GM12878 (cell line): ENCODE data around the gene LRRC30. TPM values are rescaled to one million over a fixed set of nuclear protein-coding genes. Genes with fewer than 3 reads are reported as not detected.

Experiments
- ATAC-seq: fragments of 200-7000 bp; cut with Tn5 transposase; 3 replicates; pipeline ENCODE4 v1.9.1; 2020; ENCODE audit warnings: mild to moderate bottlenecking, moderate library complexity
- BruUV-seq: library from RNA; stranded (reverse); fragments of 400-500 nt; replicated peaks from 2 replicates; lab custom pipeline; 2021; lab: Mats Ljungman, UMichigan
- CTCF ChIA-PET: fragments of 300-600 bp; sonication (Branson Sonifier 250); formaldehyde crosslinking; extraction: SDS; loops from one replicate; lab custom pipeline; 2021; ENCODE audit warnings: inconsistent platforms; lab: Yijun Ruan, JAX
- POLR2A ChIA-PET: fragments of 350-600 bp; formaldehyde crosslinking; extraction: SDS; loops from one replicate; lab custom pipeline; 2021; ENCODE audit warnings: inconsistent platforms; lab: Charles Lee
- RAD21 ChIA-PET: fragments of 300-600 bp; sonication (Branson Sonifier 250); formaldehyde crosslinking; loops from one replicate; lab custom pipeline; 2023; ENCODE audit warnings: antibody characterized with exemption; ENCODE audit not compliant: unreplicated experiment; lab: Charles Lee
- SMC1A ChIA-PET: fragments of 300-600 bp; sonication (Branson Sonifier 250); formaldehyde crosslinking; loops from one replicate; lab custom pipeline; 2023; ENCODE audit not compliant: unreplicated experiment, uncharacterized antibody; lab: Charles Lee
- DNase-seq: peaks from one replicate; pipeline ENCODE4 v3.0.0-alpha.2; 2011; ENCODE audit warnings: low read depth, low spot score
- FAIRE-seq: peaks from 3 replicates; lab custom pipeline; 2011; peaks lifted over from hg19 to GRCh38; lab: Jason Lieb, UNC
- H2AFZ ChIP-seq: 2 replicates; pipeline ENCODE4 v1.6.0; 2011; ENCODE audit warnings: low read depth, low read length, control low read depth; ENCODE audit not compliant: control insufficient read depth
- H3K27ac ChIP-seq: 2 replicates; pipeline ENCODE4 v1.5.1; 2011; ENCODE audit warnings: control low read depth; ENCODE audit not compliant: control insufficient read depth, insufficient read depth
- H3K27me3 ChIP-seq, 2 experiments: replicated peaks in 1 of 2; 2 replicates each; pipeline versions ENCODE4 v1.6.0 to v1.6.1; 2011; ENCODE audit warnings: low read length in 1 of 2; ENCODE audit not compliant: control insufficient read depth in 2 of 2, insufficient read depth in 2 of 2
- H3K36me3 ChIP-seq, 2 experiments: 2 replicates each; pipeline ENCODE4 v1.5.1; 2011; ENCODE audit warnings: low read length in 1 of 2; ENCODE audit not compliant: control insufficient read depth in 2 of 2, insufficient read depth in 2 of 2
- H3K4me1 ChIP-seq: 2 replicates; pipeline ENCODE4 v1.6.1; 2011; ENCODE audit warnings: mild to moderate bottlenecking, low read length, moderate library complexity, mixed read lengths; ENCODE audit not compliant: control insufficient read depth, insufficient read depth
- H3K4me2 ChIP-seq: 2 replicates; pipeline ENCODE4 v1.6.0; 2011; ENCODE audit warnings: control low read depth; ENCODE audit not compliant: control insufficient read depth, insufficient read depth
- H3K4me3 ChIP-seq: fragments of 200-600 bp; sonication (generic); 2 replicates; pipeline ENCODE4 v1.5.1; 2016
- H3K79me2 ChIP-seq: 2 replicates; pipeline ENCODE4 v1.6.0; 2011; ENCODE audit warnings: low read length; ENCODE audit not compliant: control insufficient read depth, insufficient read depth
- H3K9ac ChIP-seq: 2 replicates; pipeline ENCODE4 v1.8.0; 2011; ENCODE audit warnings: low read length, control low read depth, mixed read lengths; ENCODE audit not compliant: control insufficient read depth, insufficient read depth
- H3K9me3 ChIP-seq: replicated peaks from 3 replicates; pipeline ENCODE4 v1.5.1; 2011; ENCODE audit warnings: mild to moderate bottlenecking, low read length; ENCODE audit not compliant: control insufficient read depth, insufficient read depth
- H4K20me1 ChIP-seq: 2 replicates; pipeline ENCODE4 v1.6.0; 2011; ENCODE audit not compliant: control insufficient read depth, insufficient read depth
- BACH1 ChIP-seq: fragments of 450-650 bp; IDR thresholded peaks from 2 replicates; pipeline ENCODE4 v1.6.1; 2017; ENCODE audit warnings: mild to moderate bottlenecking, borderline replicate concordance
- CEBPB ChIP-seq, 2 experiments: fragments of 150-350 bp in 1 of 2; IDR thresholded peaks; 2 replicates each; pipeline ENCODE4 v1.6.1; 2012 to 2014; ENCODE audit warnings: low read depth in 2 of 2, low read length in 2 of 2, borderline replicate concordance in 1 of 2, inconsistent platforms in 1 of 2
- HDGF ChIP-seq: fragments of 450-650 bp; IDR thresholded peaks from 2 replicates; pipeline ENCODE4 v1.6.1; 2016; ENCODE audit warnings: antibody characterized with exemption
- KDM1A ChIP-seq: fragments of 200-600 bp; sonication (generic); IDR thresholded peaks from 2 replicates; pipeline ENCODE4 v1.6.1; 2016; ENCODE audit warnings: borderline replicate concordance
- NFYB ChIP-seq: IDR thresholded peaks from 2 replicates; pipeline ENCODE4 v1.6.1; 2011; ENCODE audit warnings: low read depth, mild to moderate bottlenecking, low read length, improper control_type of control experiment, moderate library complexity; ENCODE audit not compliant: insufficient read depth
- RFX5 ChIP-seq: IDR thresholded peaks from 2 replicates; pipeline ENCODE4 v1.6.1; 2011; ENCODE audit warnings: low read depth, low read length, improper control_type of control experiment
- SIN3A ChIP-seq: IDR thresholded peaks from 2 replicates; pipeline ENCODE4 v1.6.1; 2012; ENCODE audit warnings: low read depth, low read length, improper control_type of control experiment
- SREBF2 ChIP-seq: IDR thresholded peaks from 2 replicates; pipeline ENCODE4 v1.6.1; 2012; ENCODE audit warnings: mild to moderate bottlenecking, low read length
- TBL1XR1 ChIP-seq: IDR thresholded peaks from 2 replicates; pipeline ENCODE4 v1.6.1; 2012; ENCODE audit warnings: low read depth, low read length, improper control_type of control experiment
- ZBED1 ChIP-seq: IDR thresholded peaks from 2 replicates; pipeline ENCODE4 v1.6.1; 2016; ENCODE audit warnings: borderline replicate concordance
- ZNF207 ChIP-seq: fragments of 450-650 bp; IDR thresholded peaks from 2 replicates; pipeline ENCODE4 v1.6.1; 2014; ENCODE audit warnings: antibody characterized with exemption, mild to moderate bottlenecking, borderline replicate concordance
- WGBS: methylation state at CpG from one replicate; pipeline ENCODE4 v1.1.6; 2016; ENCODE audit warnings: low lambda C conversion rate; ENCODE audit not compliant: insufficient replicate concordance, insufficient coverage; ENCODE audit errors: missing lambda C conversion rate; 5-methylcytosine and 5-hydroxymethylcytosine counted together
- in situ Hi-C: fragments of 300-500 bp; cut with MboI; formaldehyde crosslinking; loops from 9 replicates; pipeline ENCODE4 v1.14.3; 2018; ENCODE audit warnings: mixed read lengths
- intact Hi-C: fragments of 100-400 bp; cut with micrococcal nuclease; formaldehyde crosslinking; loops from one replicate; pipeline ENCODE4 v1.14.2; 2022; ENCODE audit not compliant: unreplicated experiment
- polyA plus RNA-seq, 11 experiments: library from polyadenylated mRNA; depleted of rRNA in 4 of 11; unstranded in 6 of 11; stranded (reverse) in 5 of 11; fragments of >200 nt; fragmentation: Nextera tagmentation in 4 of 11; fragmentation: Illumina TruSeq in 1 of 11; extraction: Ambion mirVana in 4 of 11; extraction: Trizol in 1 of 11; gene quantifications; 1 replicate in 1 of 11; 2 replicates in 10 of 11; pipeline versions ENCODE4 v1.2.1 to v1.2.3, GENCODE V29; 2011 to 2016; ENCODE audit warnings: inconsistent platforms in 2 of 11, missing spikeins in 2 of 11, low read depth in 1 of 11
- total RNA-seq, 4 experiments: library from RNA; depleted of rRNA in 3 of 4; stranded (reverse); fragments of >200 nt in 3 of 4; fragmentation: Illumina TruSeq in 1 of 4; extraction: Trizol in 1 of 4; gene quantifications; 2 replicates each; pipeline versions ENCODE4 v1.2.1 to v1.2.3, GENCODE V29; 2013 to 2021
- TF ChIP-seq, protein P1 (sequence below): IDR thresholded peaks from 2 replicates; pipeline ENCODE4 v1.6.1; 2012; ENCODE audit warnings: low read depth, low read length, improper control_type of control experiment
- TF ChIP-seq, protein P2 (sequence below): IDR thresholded peaks from 2 replicates; pipeline ENCODE4 v1.6.1; 2011; ENCODE audit warnings: low read depth, mild to moderate bottlenecking, low read length, moderate library complexity, borderline replicate concordance; ENCODE audit errors: extremely low read depth
- TF ChIP-seq, protein P3 (sequence below): IDR thresholded peaks from 2 replicates; pipeline ENCODE4 v1.6.1; 2012; ENCODE audit warnings: improper control_type of control experiment, low read depth, low read length; ENCODE audit not compliant: insufficient replicate concordance
- TF ChIP-seq, protein P4 (sequence below): fragments of 450-650 bp; IDR thresholded peaks from 2 replicates; pipeline ENCODE4 v1.6.1; 2018; ENCODE audit warnings: mild to moderate bottlenecking, low read depth, moderate library complexity; ENCODE audit not compliant: partially characterized antibody

LRRC30 gene
- total and polyA plus RNA-seq, 10 of the 15 experiments (the other 5 are each of a cell fraction or from before 2014, with no cell fraction given) = not detected

DNA sequence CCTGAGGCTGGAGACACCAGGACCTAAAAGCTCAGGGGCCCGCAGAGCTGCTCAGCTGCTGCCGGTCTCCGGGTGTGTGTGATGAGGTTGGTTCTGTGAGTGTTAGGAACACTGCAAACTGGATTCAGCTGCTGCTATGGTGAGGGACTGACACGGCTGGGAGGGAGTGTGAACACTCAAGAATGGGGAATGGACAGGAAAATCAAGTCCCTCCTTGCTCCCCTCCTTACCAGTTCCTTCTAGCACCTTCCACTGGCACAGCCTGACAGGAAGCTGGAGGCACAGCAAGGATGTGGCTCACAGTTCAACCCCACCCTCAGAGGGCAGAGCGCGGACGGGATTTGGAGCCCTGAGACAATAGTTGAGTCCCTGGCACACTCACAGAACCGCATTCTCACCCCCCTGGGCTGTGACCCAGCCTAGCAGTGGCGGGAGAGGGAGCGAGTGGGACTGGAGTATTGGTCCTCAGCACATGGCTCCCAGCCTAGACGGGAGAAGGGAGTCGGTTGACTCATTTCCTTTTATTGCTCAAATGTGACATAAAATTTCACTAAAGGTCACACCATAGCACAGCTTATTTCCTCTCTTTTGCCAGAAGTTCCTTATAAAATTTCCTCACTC, 42.5 kb downstream of the LRRC30 start:
- POLR2A ChIA-PET = no interaction called here
- no peaks in the 10 kb centered on the region for H3K36me3 ChIP-seq
- 39% methylated on average over 12 of the region's 12 CpGs for WGBS
- H4K20me1 ChIP-seq = no peaks in the 10 kb centered on the region
- no peak overlapping the region for H3K9ac ChIP-seq
- H3K4me2 ChIP-seq = no peak overlapping the region
- no peaks in the 10 kb centered on the region for H3K4me1 ChIP-seq
- DNase-seq (no peak), FAIRE-seq (no peak), ATAC-seq (no peak)
- CTCF ChIA-PET = no interaction called here
- H3K79me2 ChIP-seq = no peaks in the 10 kb centered on the region
- no peak overlapping the region for H3K4me3 ChIP-seq
- in situ Hi-C loops (no loop called here), intact Hi-C loops (no loop called here)
- H3K9me3 ChIP-seq = no peaks in the 10 kb centered on the region; the same call in 2 of the 3 replicates
- H2AFZ ChIP-seq = no peak overlapping the region
- H3K27me3 ChIP-seq = no peaks in the 10 kb centered on the region
- no TSS peak for BruUV-seq
- H3K27ac ChIP-seq = no peak overlapping the region
- RAD21 ChIA-PET = no interaction called here
- SMC1A ChIA-PET = no interaction called here
- TF ChIP-seq, protein P1, sequence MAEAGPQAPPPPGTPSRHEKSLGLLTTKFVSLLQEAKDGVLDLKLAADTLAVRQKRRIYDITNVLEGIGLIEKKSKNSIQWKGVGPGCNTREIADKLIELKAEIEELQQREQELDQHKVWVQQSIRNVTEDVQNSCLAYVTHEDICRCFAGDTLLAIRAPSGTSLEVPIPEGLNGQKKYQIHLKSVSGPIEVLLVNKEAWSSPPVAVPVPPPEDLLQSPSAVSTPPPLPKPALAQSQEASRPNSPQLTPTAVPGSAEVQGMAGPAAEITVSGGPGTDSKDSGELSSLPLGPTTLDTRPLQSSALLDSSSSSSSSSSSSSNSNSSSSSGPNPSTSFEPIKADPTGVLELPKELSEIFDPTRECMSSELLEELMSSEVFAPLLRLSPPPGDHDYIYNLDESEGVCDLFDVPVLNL = no peak
- no peak for TF ChIP-seq SREBF2
- TF ChIP-seq NFYB = no peak
- TF ChIP-seq, protein P2, sequence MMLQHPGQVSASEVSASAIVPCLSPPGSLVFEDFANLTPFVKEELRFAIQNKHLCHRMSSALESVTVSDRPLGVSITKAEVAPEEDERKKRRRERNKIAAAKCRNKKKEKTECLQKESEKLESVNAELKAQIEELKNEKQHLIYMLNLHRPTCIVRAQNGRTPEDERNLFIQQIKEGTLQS = no peak
- TF ChIP-seq, protein P3, sequence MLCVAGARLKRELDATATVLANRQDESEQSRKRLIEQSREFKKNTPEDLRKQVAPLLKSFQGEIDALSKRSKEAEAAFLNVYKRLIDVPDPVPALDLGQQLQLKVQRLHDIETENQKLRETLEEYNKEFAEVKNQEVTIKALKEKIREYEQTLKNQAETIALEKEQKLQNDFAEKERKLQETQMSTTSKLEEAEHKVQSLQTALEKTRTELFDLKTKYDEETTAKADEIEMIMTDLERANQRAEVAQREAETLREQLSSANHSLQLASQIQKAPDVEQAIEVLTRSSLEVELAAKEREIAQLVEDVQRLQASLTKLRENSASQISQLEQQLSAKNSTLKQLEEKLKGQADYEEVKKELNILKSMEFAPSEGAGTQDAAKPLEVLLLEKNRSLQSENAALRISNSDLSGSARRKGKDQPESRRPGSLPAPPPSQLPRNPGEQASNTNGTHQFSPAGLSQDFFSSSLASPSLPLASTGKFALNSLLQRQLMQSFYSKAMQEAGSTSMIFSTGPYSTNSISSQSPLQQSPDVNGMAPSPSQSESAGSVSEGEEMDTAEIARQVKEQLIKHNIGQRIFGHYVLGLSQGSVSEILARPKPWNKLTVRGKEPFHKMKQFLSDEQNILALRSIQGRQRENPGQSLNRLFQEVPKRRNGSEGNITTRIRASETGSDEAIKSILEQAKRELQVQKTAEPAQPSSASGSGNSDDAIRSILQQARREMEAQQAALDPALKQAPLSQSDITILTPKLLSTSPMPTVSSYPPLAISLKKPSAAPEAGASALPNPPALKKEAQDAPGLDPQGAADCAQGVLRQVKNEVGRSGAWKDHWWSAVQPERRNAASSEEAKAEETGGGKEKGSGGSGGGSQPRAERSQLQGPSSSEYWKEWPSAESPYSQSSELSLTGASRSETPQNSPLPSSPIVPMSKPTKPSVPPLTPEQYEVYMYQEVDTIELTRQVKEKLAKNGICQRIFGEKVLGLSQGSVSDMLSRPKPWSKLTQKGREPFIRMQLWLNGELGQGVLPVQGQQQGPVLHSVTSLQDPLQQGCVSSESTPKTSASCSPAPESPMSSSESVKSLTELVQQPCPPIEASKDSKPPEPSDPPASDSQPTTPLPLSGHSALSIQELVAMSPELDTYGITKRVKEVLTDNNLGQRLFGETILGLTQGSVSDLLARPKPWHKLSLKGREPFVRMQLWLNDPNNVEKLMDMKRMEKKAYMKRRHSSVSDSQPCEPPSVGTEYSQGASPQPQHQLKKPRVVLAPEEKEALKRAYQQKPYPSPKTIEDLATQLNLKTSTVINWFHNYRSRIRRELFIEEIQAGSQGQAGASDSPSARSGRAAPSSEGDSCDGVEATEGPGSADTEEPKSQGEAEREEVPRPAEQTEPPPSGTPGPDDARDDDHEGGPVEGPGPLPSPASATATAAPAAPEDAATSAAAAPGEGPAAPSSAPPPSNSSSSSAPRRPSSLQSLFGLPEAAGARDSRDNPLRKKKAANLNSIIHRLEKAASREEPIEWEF = no peak
- TF ChIP-seq KDM1A = no peak
- TF ChIP-seq, protein P4, sequence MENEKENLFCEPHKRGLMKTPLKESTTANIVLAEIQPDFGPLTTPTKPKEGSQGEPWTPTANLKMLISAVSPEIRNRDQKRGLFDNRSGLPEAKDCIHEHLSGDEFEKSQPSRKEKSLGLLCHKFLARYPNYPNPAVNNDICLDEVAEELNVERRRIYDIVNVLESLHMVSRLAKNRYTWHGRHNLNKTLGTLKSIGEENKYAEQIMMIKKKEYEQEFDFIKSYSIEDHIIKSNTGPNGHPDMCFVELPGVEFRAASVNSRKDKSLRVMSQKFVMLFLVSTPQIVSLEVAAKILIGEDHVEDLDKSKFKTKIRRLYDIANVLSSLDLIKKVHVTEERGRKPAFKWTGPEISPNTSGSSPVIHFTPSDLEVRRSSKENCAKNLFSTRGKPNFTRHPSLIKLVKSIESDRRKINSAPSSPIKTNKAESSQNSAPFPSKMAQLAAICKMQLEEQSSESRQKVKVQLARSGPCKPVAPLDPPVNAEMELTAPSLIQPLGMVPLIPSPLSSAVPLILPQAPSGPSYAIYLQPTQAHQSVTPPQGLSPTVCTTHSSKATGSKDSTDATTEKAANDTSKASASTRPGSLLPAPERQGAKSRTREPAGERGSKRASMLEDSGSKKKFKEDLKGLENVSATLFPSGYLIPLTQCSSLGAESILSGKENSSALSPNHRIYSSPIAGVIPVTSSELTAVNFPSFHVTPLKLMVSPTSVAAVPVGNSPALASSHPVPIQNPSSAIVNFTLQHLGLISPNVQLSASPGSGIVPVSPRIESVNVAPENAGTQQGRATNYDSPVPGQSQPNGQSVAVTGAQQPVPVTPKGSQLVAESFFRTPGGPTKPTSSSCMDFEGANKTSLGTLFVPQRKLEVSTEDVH = no peak
- no peak for TF ChIP-seq BACH1
- TF ChIP-seq RFX5 = no peak
- no peak for TF ChIP-seq ZBED1
- TF ChIP-seq ZNF207 = no peak
- no peak for TF ChIP-seq TBL1XR1
- TF ChIP-seq SIN3A = no peak
- TF ChIP-seq CEBPB (IDR thresholded peaks at IDR 0.05; ENCODE audit: borderline replicate concordance in 1 of 2, low read depth in 2 of 2, low read length in 2 of 2) = no peak
- no peak for TF ChIP-seq HDGF
